Trophoblast cell (in vitro differentiated cells and primary cell): ENCODE results near the gene DLX3.

Source experiments
- DNase-seq, 2 donors: peaks; one replicate each; pipeline ENCODE4 v3.0.0-alpha.2; 2016
- H2AFZ ChIP-seq: 2 replicates; pipeline ENCODE4 v1.6.1; 2013; ENCODE audit warnings: low read length, moderate library complexity, mild to moderate bottlenecking; ENCODE audit not compliant: insufficient read depth, poor library complexity
- H2AK5ac ChIP-seq: 2 replicates; pipeline ENCODE4 v1.6.1; 2013; ENCODE audit warnings: mild to moderate bottlenecking, low read length
- H2BK120ac ChIP-seq: 2 replicates; pipeline ENCODE4 v1.6.1; 2013; ENCODE audit warnings: low read length, mild to moderate bottlenecking, moderate library complexity; ENCODE audit not compliant: insufficient read depth, poor library complexity
- H2BK12ac ChIP-seq: 2 replicates; pipeline ENCODE4 v1.6.1; 2013; ENCODE audit warnings: mild to moderate bottlenecking, low read length, moderate library complexity
- H2BK5ac ChIP-seq: 2 replicates; pipeline ENCODE4 v1.6.1; 2013; ENCODE audit warnings: low read length, low read depth, moderate library complexity, mild to moderate bottlenecking; ENCODE audit not compliant: poor library complexity
- H3K14ac ChIP-seq: 2 replicates; pipeline ENCODE4 v1.6.1; 2013; ENCODE audit warnings: mild to moderate bottlenecking, low read length
- H3K18ac ChIP-seq: 2 replicates; pipeline ENCODE4 v1.6.1; 2013; ENCODE audit warnings: mild to moderate bottlenecking, low read length
- H3K23ac ChIP-seq: 2 replicates; pipeline ENCODE4 v1.6.1; 2013; ENCODE audit warnings: low read length
- H3K27ac ChIP-seq: 2 replicates; pipeline ENCODE4 v1.5.1; 2013; ENCODE audit warnings: low read depth, mild to moderate bottlenecking, inconsistent platforms, low read length, moderate library complexity
- H3K27me3 ChIP-seq: 2 replicates; pipeline ENCODE4 v1.6.1; 2013; ENCODE audit warnings: inconsistent platforms, mild to moderate bottlenecking, low read length, moderate library complexity; ENCODE audit not compliant: insufficient read depth
- H3K36me3 ChIP-seq, 2 experiments: 1 replicate in 1 of 2; 2 replicates in 1 of 2; pipeline ENCODE4 v1.6.1; 2013; ENCODE audit warnings: low read length in 2 of 2, mild to moderate bottlenecking in 2 of 2, moderate library complexity in 1 of 2; ENCODE audit not compliant: insufficient read depth in 2 of 2, control insufficient read depth in 1 of 2
- H3K4ac ChIP-seq: 2 replicates; pipeline ENCODE4 v1.6.1; 2013; ENCODE audit warnings: low read depth, mild to moderate bottlenecking, low read length, moderate library complexity
- H3K4me1 ChIP-seq, 2 experiments: 1 replicate in 1 of 2; 2 replicates in 1 of 2; pipeline ENCODE4 v1.6.1; 2013; ENCODE audit warnings: low read length in 2 of 2, mild to moderate bottlenecking in 2 of 2, moderate library complexity in 1 of 2; ENCODE audit not compliant: insufficient read depth in 2 of 2, control insufficient read depth in 1 of 2
- H3K4me2 ChIP-seq: 2 replicates; pipeline ENCODE4 v1.6.1; 2013; ENCODE audit warnings: inconsistent platforms, mild to moderate bottlenecking, low read length, moderate library complexity
- H3K4me3 ChIP-seq: 2 replicates; pipeline ENCODE4 v1.5.1; 2013; ENCODE audit warnings: mild to moderate bottlenecking, low read depth, low read length, inconsistent platforms
- H3K79me1 ChIP-seq: one replicate; pipeline ENCODE4 v1.6.1; 2013; ENCODE audit warnings: low read length
- H3K79me2 ChIP-seq: 2 replicates; pipeline ENCODE4 v1.6.1; 2013; ENCODE audit warnings: low read length, mild to moderate bottlenecking; ENCODE audit not compliant: control insufficient read depth, insufficient read depth, poor library complexity
- H3K9ac ChIP-seq: 2 replicates; pipeline ENCODE4 v1.6.1; 2013; ENCODE audit warnings: mild to moderate bottlenecking, low read length
- H3K9me3 ChIP-seq: 2 replicates; pipeline ENCODE4 v1.6.1; 2013; ENCODE audit warnings: low read depth, mild to moderate bottlenecking, control low read depth, inconsistent platforms, low read length; ENCODE audit not compliant: insufficient read depth
- H4K12ac ChIP-seq: 2 replicates; pipeline ENCODE4 v1.6.1; 2013; ENCODE audit warnings: low read depth, mild to moderate bottlenecking, low read length, moderate library complexity
- H4K8ac ChIP-seq: 2 replicates; pipeline ENCODE4 v1.6.1; 2013; ENCODE audit warnings: low read depth, mild to moderate bottlenecking, low read length, moderate library complexity
- H4K91ac ChIP-seq: one replicate; pipeline ENCODE4 v1.6.1; 2013; ENCODE audit warnings: low read depth, mild to moderate bottlenecking, low read length, moderate library complexity
- WGBS: extraction: QIAGEN DNeasy Blood & Tissue Kit; methylation state at CpG from one replicate; pipeline ENCODE4 v1.1.7; 2013; ENCODE audit warnings: missing lambda C conversion rate; ENCODE audit not compliant: insufficient read length, insufficient coverage; ENCODE audit errors: extremely low coverage; 5-methylcytosine and 5-hydroxymethylcytosine counted together

DLX3 gene

DNA sequence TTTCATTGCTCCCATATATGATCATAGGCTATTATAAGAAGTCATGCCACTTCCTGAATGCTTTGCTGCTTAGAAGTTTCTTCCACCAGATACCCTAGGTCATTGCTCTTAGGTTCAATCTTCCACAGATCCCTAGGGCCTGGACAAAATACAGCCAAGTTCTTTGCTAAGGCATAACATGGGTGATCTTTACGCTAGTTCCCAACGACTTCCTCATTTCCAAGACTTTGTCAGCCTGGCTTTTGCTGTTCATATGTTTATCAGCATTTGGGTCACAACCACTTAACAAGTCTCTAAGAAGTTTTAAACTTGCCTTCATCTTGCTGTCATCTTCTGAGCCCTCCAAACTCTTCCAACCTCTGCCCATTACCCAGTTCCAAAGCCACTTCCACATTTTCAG lies 20.1 kb upstream of the DLX3 start:
- no peak overlapping the region for H4K8ac ChIP-seq
- no peak overlapping the region for H2AFZ ChIP-seq
- H3K79me1 ChIP-seq: no peaks in the 10 kb centered on the region
- H2BK120ac ChIP-seq: no peak overlapping the region
- H3K27me3 ChIP-seq: no peaks in the 10 kb centered on the region
- H3K4me1 ChIP-seq: no peaks in the 10 kb centered on the region
- H3K18ac ChIP-seq: no peak overlapping the region
- no peak overlapping the region for H3K4me2 ChIP-seq
- H3K4me3 ChIP-seq: no peak overlapping the region
- no peak overlapping the region for H3K23ac ChIP-seq
- peaks cover 7% of the 10 kb centered on the region for H3K9me3 ChIP-seq
- no peak overlapping the region for H3K14ac ChIP-seq
- no peaks in the 10 kb centered on the region for H3K36me3 ChIP-seq
- no peak for DNase-seq
- H3K27ac ChIP-seq: no peak overlapping the region
- H3K9ac ChIP-seq: no peak overlapping the region
- H2BK5ac ChIP-seq: no peak overlapping the region
- no peak overlapping the region for H4K91ac ChIP-seq
- no peak overlapping the region for H2AK5ac ChIP-seq
- H4K12ac ChIP-seq: no peak overlapping the region
- H3K79me2 ChIP-seq: no peaks in the 10 kb centered on the region
- no CpG with 5 or more reads among the region's 2 CpGs for WGBS
- H2BK12ac ChIP-seq: no peak overlapping the region
- no peak overlapping the region for H3K4ac ChIP-seq

- H2AFZ ChIP-seq: no peak overlapping the region
- no peak overlapping the region for H3K4me3 ChIP-seq
- no peaks in the 10 kb centered on the region for H3K79me2 ChIP-seq
- no peak for DNase-seq
- no peak overlapping the region for H3K4me2 ChIP-seq
- H3K27me3 ChIP-seq: no peaks in the 10 kb centered on the region
- H4K8ac ChIP-seq: no peak overlapping the region
- no peak overlapping the region for H3K9ac ChIP-seq
- H2BK120ac ChIP-seq: no peak overlapping the region
- no peak overlapping the region for H4K12ac ChIP-seq
- no peaks in the 10 kb centered on the region for H3K79me1 ChIP-seq
- H3K18ac ChIP-seq: no peak overlapping the region
- H3K27ac ChIP-seq: no peak overlapping the region
- no peak overlapping the region for H2BK5ac ChIP-seq
- H2AK5ac ChIP-seq: no peak overlapping the region
- H3K36me3 ChIP-seq: no peaks in the 10 kb centered on the region
- peaks cover 7% of the 10 kb centered on the region for H3K9me3 ChIP-seq
- no peak overlapping the region for H4K91ac ChIP-seq
- no peak overlapping the region for H3K14ac ChIP-seq
- no peak overlapping the region for H3K23ac ChIP-seq
- H2BK12ac ChIP-seq: no peak overlapping the region
- no peaks in the 10 kb centered on the region for H3K4me1 ChIP-seq
- no CpG with 5 or more reads among the region's 1 CpG for WGBS
- no peak overlapping the region for H3K4ac ChIP-seq
Measured at GRCh38 chr17:50014471-50015088, 19.6 kb upstream of the DLX3 start.

DNA sequence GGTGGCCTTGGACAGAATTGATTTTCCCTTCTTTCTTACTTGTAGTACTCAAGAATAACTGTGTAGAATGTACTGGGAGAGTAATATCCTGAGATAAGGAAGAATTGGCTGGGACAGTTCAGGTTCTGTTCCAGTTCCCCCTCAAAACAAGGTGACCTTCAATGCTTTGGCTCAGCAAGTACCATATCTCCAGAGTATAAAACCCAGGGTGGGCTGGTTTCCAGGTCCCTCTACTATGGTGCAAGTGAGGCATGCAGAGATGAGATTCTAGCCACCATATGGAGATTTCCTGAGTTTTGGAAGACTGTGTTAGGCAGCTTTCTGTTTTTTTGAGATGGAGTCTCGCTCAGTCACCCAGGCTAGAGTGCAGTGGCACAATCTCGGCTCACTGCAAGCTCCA lies 18.1 kb upstream of the DLX3 start:
- Histone ChIP-seq H3K79me1 (no peaks in the 10 kb centered on the region), H2AK5ac (no peak overlapping the region), H2BK12ac (no peak overlapping the region), H3K9me3 (peaks cover 9% of the 10 kb centered on the region), H3K4me3 (no peak overlapping the region), H4K91ac (no peak overlapping the region), H3K27ac (no peak overlapping the region), H3K9ac (no peak overlapping the region), H2BK120ac (no peak overlapping the region), H3K4ac (no peak overlapping the region), H3K4me1 (no peaks in the 10 kb centered on the region), H3K14ac (no peak overlapping the region), H2BK5ac (no peak overlapping the region), H3K79me2 (no peaks in the 10 kb centered on the region), H4K8ac (no peak overlapping the region), H3K36me3 (no peaks in the 10 kb centered on the region), H2AFZ (no peak overlapping the region), H3K23ac (no peak overlapping the region), H3K27me3 (no peaks in the 10 kb centered on the region), H3K4me2 (no peak overlapping the region), H4K12ac (no peak overlapping the region), H3K18ac (no peak overlapping the region)
- WGBS: no CpG with 5 or more reads among the region's 2 CpGs
- no peak for DNase-seq

DNA sequence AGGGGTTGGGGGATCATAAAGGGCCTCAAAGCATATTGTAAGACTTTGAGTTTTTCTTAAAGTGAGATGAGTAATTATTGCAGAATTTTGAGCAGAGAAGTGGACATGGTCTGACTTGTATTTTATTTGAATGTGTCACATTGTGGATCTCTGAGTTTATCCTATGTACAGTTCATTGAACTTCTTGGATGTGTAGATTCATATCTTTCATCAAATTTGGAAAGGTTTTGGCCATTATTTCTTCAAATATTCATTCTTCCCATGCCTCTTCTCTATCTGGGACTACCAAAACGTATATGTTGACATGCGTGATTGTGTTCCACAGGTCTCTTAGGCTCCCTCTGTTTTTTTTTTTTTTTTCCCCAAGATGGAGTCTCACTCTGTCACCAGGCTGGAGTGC lies 14.3 kb upstream of the DLX3 start:
- no peaks in the 10 kb centered on the region for H3K4me1 ChIP-seq
- H2BK5ac ChIP-seq: no peak overlapping the region
- no peaks in the 10 kb centered on the region for H3K79me2 ChIP-seq
- H3K36me3 ChIP-seq: no peaks in the 10 kb centered on the region
- no peak overlapping the region for H3K18ac ChIP-seq
- no peak overlapping the region for H3K4me2 ChIP-seq
- H4K91ac ChIP-seq: no peak overlapping the region
- H3K23ac ChIP-seq: no peak overlapping the region
- H4K8ac ChIP-seq: no peak overlapping the region
- H3K27me3 ChIP-seq: no peaks in the 10 kb centered on the region
- H3K79me1 ChIP-seq: no peaks in the 10 kb centered on the region
- no peak overlapping the region for H3K4ac ChIP-seq
- H2AK5ac ChIP-seq: no peak overlapping the region
- no peak overlapping the region for H3K9ac ChIP-seq
- no CpG with 5 or more reads among the region's 2 CpGs for WGBS
- no peak overlapping the region for H4K12ac ChIP-seq
- no peak overlapping the region for H2BK120ac ChIP-seq
- no peak overlapping the region for H2BK12ac ChIP-seq
- H3K4me3 ChIP-seq: no peak overlapping the region
- H2AFZ ChIP-seq: no peak overlapping the region
- H3K14ac ChIP-seq: no peak overlapping the region
- H3K27ac ChIP-seq: no peak overlapping the region
- peaks cover 6% of the 10 kb centered on the region for H3K9me3 ChIP-seq
- no peak for DNase-seq
